ENCODE results near the gene INSM2. TPM values are rescaled to one million over a fixed set of nuclear protein-coding genes. Genes with fewer than 3 reads are reported as not detected.

INSM2 gene
- total and polyA plus RNA-seq, 2 donors (not counting 1 experiment from before 2014, with no cell fraction given) = not detected

DNA sequence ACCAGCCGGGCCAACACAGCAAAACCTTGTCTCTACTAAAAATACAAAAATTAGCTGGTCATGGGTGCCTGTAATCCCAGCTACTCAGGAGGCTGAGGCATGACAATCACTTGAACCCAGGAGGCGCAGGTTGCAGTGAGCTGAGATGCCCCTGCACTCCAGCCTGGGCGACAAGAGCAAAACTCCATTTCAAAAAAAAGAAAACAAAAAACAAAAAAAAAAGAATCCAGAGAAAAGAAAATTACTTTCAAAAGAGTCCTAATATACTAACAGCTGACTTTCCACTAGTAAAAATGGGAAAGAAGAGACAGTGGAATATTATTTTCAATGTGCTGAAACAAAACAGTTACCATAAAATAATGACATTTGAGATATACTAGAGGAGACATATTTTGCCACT, 8.3 kb upstream of the INSM2 start:
- no peak overlapping the region for H3K4me3 ChIP-seq (replicated peaks in 1 of 4; ENCODE audit: control extremely low read depth in 1 of 4, insufficient read depth in 1 of 4, low read depth in 3 of 4, low read length in 4 of 4)
- H3K27ac ChIP-seq (ENCODE audit: insufficient read depth, low read length) = no peak overlapping the region
- H3K36me3 ChIP-seq (ENCODE audit: control insufficient read depth, insufficient read depth, low read length) = no peaks in the 10 kb centered on the region
- no peak for DNase-seq (ENCODE audit: low read depth in 2 of 2)
- H3K27me3 ChIP-seq (ENCODE audit: control insufficient read depth, insufficient read depth, low read length) = peaks cover 6% of the 10 kb centered on the region
- no peak overlapping the region for H3K4me2 ChIP-seq (ENCODE audit: extremely low read depth, insufficient read depth, low read length)
- H3K9me3 ChIP-seq (ENCODE audit: control insufficient read depth, insufficient read depth, low read depth, low read length) = no peaks in the 10 kb centered on the region
- no peak overlapping the region for H2AFZ ChIP-seq (ENCODE audit: low read length)
- no peaks in the 10 kb centered on the region for H3K79me2 ChIP-seq (ENCODE audit: control insufficient read depth, insufficient read depth, low read length)
- no peaks in the 10 kb centered on the region for H3K4me1 ChIP-seq (ENCODE audit: control insufficient read depth, extremely low read depth, insufficient read depth, low read length)
- no peaks in the 10 kb centered on the region for H4K20me1 ChIP-seq (ENCODE audit: control insufficient read depth, extremely low read depth, insufficient read depth, low read length)
- no peak overlapping the region for H3K9ac ChIP-seq (ENCODE audit: insufficient read depth, low read length)
- TF ChIP-seq CTCF (conservative IDR thresholded peaks at IDR 0.05 in 1 of 2, IDR thresholded peaks at IDR 0.05 in 1 of 2; ENCODE audit: low read depth in 1 of 2, low read length in 2 of 2) (no peak), EZH2 (IDR thresholded peaks at IDR 0.05; ENCODE audit: low read length, missing control alignments) (no peak)

DNA sequence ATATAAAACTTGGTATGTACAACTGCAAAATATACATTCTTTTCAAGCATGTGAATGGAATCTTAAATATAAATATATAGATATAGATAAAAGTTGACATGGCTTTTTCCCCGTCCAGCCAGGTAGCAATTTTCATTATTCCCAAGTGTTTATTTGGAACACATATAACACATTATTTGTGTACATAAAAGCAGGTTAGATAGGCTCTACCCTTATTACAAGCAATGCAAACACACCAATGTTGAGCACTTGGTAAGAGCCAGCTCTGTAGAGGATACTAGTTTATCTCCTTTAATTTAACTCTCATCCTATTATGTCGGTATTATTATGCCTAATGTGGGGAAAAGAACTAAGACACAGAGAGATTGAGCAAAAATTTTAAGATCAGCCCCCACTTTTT, 7.0 kb upstream of the INSM2 start:
- Histone ChIP-seq H2AFZ (ENCODE audit: low read length) (no peak overlapping the region), H3K9ac (ENCODE audit: insufficient read depth, low read length) (no peak overlapping the region), H3K4me3 (replicated peaks in 1 of 4; ENCODE audit: control extremely low read depth in 1 of 4, insufficient read depth in 1 of 4, low read depth in 3 of 4, low read length in 4 of 4) (no peak overlapping the region), H3K9me3 (ENCODE audit: control insufficient read depth, insufficient read depth, low read depth, low read length) (no peaks in the 10 kb centered on the region), H3K27me3 (ENCODE audit: control insufficient read depth, insufficient read depth, low read length) (peaks cover 11% of the 10 kb centered on the region), H3K27ac (ENCODE audit: insufficient read depth, low read length) (no peak overlapping the region), H4K20me1 (ENCODE audit: control insufficient read depth, extremely low read depth, insufficient read depth, low read length) (no peaks in the 10 kb centered on the region), H3K4me1 (ENCODE audit: control insufficient read depth, extremely low read depth, insufficient read depth, low read length) (no peaks in the 10 kb centered on the region), H3K4me2 (ENCODE audit: extremely low read depth, insufficient read depth, low read length) (no peak overlapping the region), H3K79me2 (ENCODE audit: control insufficient read depth, insufficient read depth, low read length) (no peaks in the 10 kb centered on the region), H3K36me3 (ENCODE audit: control insufficient read depth, insufficient read depth, low read length) (no peaks in the 10 kb centered on the region)
- no peak for DNase-seq (ENCODE audit: low read depth in 2 of 2)
- TF ChIP-seq CTCF (conservative IDR thresholded peaks at IDR 0.05 in 1 of 2, IDR thresholded peaks at IDR 0.05 in 1 of 2; ENCODE audit: low read depth in 1 of 2, low read length in 2 of 2) = no peak
- TF ChIP-seq EZH2 (IDR thresholded peaks at IDR 0.05; ENCODE audit: low read length, missing control alignments) = no peak

GRCh38 chr14:35531960-35532747, 1.8 kb upstream of the INSM2 start:
- H4K20me1 ChIP-seq (ENCODE audit: control insufficient read depth, extremely low read depth, insufficient read depth, low read length) = no peaks in the 10 kb centered on the region
- H3K36me3 ChIP-seq (ENCODE audit: control insufficient read depth, insufficient read depth, low read length) = no peaks in the 10 kb centered on the region
- no peak overlapping the region for H3K4me2 ChIP-seq (ENCODE audit: extremely low read depth, insufficient read depth, low read length)
- no peak for DNase-seq (ENCODE audit: low read depth in 2 of 2)
- H3K79me2 ChIP-seq (ENCODE audit: control insufficient read depth, insufficient read depth, low read length) = no peaks in the 10 kb centered on the region
- peaks cover 4% of the 10 kb centered on the region for H3K4me1 ChIP-seq (ENCODE audit: control insufficient read depth, extremely low read depth, insufficient read depth, low read length)
- no peak overlapping the region for H2AFZ ChIP-seq (ENCODE audit: low read length)
- H3K4me3 ChIP-seq (replicated peaks in 1 of 4; ENCODE audit: control extremely low read depth in 1 of 4, insufficient read depth in 1 of 4, low read depth in 3 of 4, low read length in 4 of 4) = no peak overlapping the region
- H3K9ac ChIP-seq (ENCODE audit: insufficient read depth, low read length) = no peak overlapping the region
- no peak overlapping the region for H3K27ac ChIP-seq (ENCODE audit: insufficient read depth, low read length)
- no peaks in the 10 kb centered on the region for H3K9me3 ChIP-seq (ENCODE audit: control insufficient read depth, insufficient read depth, low read depth, low read length)
- no peak for TF ChIP-seq CTCF (conservative IDR thresholded peaks at IDR 0.05 in 1 of 2, IDR thresholded peaks at IDR 0.05 in 1 of 2; ENCODE audit: low read depth in 1 of 2, low read length in 2 of 2)
- no peak for TF ChIP-seq EZH2 (IDR thresholded peaks at IDR 0.05; ENCODE audit: low read length, missing control alignments)
- H3K27me3 ChIP-seq (ENCODE audit: control insufficient read depth, insufficient read depth, low read length) = peaks cover 34% of the 10 kb centered on the region
